Panc1 (cell line): ENCODE measurements around the gene UBC. TPM values are rescaled to one million over a fixed set of nuclear protein-coding genes. Genes with fewer than 3 reads are reported as not detected.

ENCODE experiments used
- ATAC-seq: fragments of 200-7000 bp; cut with Tn5 transposase; 2 replicates; pipeline ENCODE4 v1.9.1; 2020; ENCODE audit warnings: mild to moderate bottlenecking, moderate library complexity
- BruUV-seq: library from RNA; stranded (reverse); fragments of 400-500 nt; replicated peaks from 2 replicates; lab custom pipeline; 2021; lab: Mats Ljungman, UMichigan
- CTCF ChIA-PET: fragments of 300-600 bp; sonication (Branson Sonifier 250); formaldehyde crosslinking; loops from one replicate; lab custom pipeline; 2022; ENCODE audit warnings: antibody characterized with exemption; lab: Charles Lee
- POLR2A ChIA-PET: fragments of 300-600 bp; sonication (Branson Sonifier 250); formaldehyde crosslinking; loops from one replicate; lab custom pipeline; 2022; ENCODE audit warnings: antibody characterized with exemption; lab: Charles Lee
- DNase-seq: peaks from one replicate; pipeline ENCODE4 v3.0.0-alpha.2; 2010; ENCODE audit warnings: low read depth, low spot score
- H3K27ac ChIP-seq: 2 replicates; pipeline ENCODE4 v1.5.1; 2011; ENCODE audit warnings: mild to moderate bottlenecking, low read length, inconsistent platforms
- H3K27me3 ChIP-seq: fragments of 200-500 bp; sonication (Bioruptor generic); 2 replicates; pipeline ENCODE4 v1.6.0; 2014; ENCODE audit warnings: low read length, inconsistent platforms; ENCODE audit not compliant: control insufficient read depth, insufficient read depth
- H3K36me3 ChIP-seq: fragments of 200-500 bp; sonication (Bioruptor generic); 2 replicates; pipeline ENCODE4 v1.5.1; 2014; ENCODE audit warnings: inconsistent platforms, mild to moderate bottlenecking, low read length, moderate library complexity; ENCODE audit not compliant: control insufficient read depth, insufficient read depth
- H3K4me1 ChIP-seq: 2 replicates; pipeline ENCODE4 v1.5.1; 2011; ENCODE audit warnings: inconsistent platforms, mild to moderate bottlenecking, low read length, moderate library complexity; ENCODE audit not compliant: control insufficient read depth, insufficient read depth
- H3K4me3 ChIP-seq, 2 experiments: 2 replicates each; pipeline ENCODE4 v1.5.1; 2011 to 2012; ENCODE audit warnings: low read depth in 2 of 2, low read length in 2 of 2, mild to moderate bottlenecking in 2 of 2, inconsistent platforms in 1 of 2, moderate library complexity in 1 of 2
- H3K9me3 ChIP-seq: fragments of 200-500 bp; sonication (Bioruptor generic); 2 replicates; pipeline ENCODE4 v1.5.1; 2014; ENCODE audit warnings: low read depth, mild to moderate bottlenecking, inconsistent platforms, low read length, moderate library complexity; ENCODE audit not compliant: control insufficient read depth, insufficient read depth
- CTCF ChIP-seq: fragments of 450-650 bp; IDR thresholded peaks from 2 replicates; pipeline ENCODE4 v1.5.1; 2017; ENCODE audit warnings: mild to moderate bottlenecking
- POLR2AphosphoS5 ChIP-seq: IDR thresholded peaks from 2 replicates; pipeline ENCODE4 v1.6.1; 2012; ENCODE audit warnings: mild to moderate bottlenecking, low read depth, low read length, moderate library complexity
- REST ChIP-seq, 2 experiments: IDR thresholded peaks; 2 replicates each; pipeline ENCODE4 v1.6.1; 2011 to 2012; ENCODE audit warnings: low read depth in 2 of 2, control low read depth in 1 of 2, low read length in 1 of 2, mild to moderate bottlenecking in 1 of 2, moderate library complexity in 1 of 2; ENCODE audit not compliant: insufficient read depth in 1 of 2
- SIN3A ChIP-seq: IDR thresholded peaks from 2 replicates; pipeline ENCODE4 v1.6.1; 2012; ENCODE audit warnings: low read depth, mild to moderate bottlenecking, low read length, moderate library complexity, borderline replicate concordance; ENCODE audit not compliant: insufficient read depth
- TCF7L2 ChIP-seq: IDR thresholded peaks from 2 replicates; pipeline ENCODE4 v1.6.1; 2011; ENCODE audit warnings: mild to moderate bottlenecking, low read depth, low read length, inconsistent platforms
- in situ Hi-C: cut with HindIII; loops from 2 replicates; pipeline ENCODE4 v1.10.0; 2016; ENCODE audit warnings: low sequenced_read_pairs, low pct_unique_long_range_greater_than_20kb
- intact Hi-C: fragments of 100-400 bp; cut with micrococcal nuclease; formaldehyde crosslinking; loops from one replicate; pipeline ENCODE4 v1.10.0; 2022; ENCODE audit not compliant: unreplicated experiment
- total RNA-seq: library from RNA; stranded (reverse); gene quantifications from one replicate; pipeline ENCODE4 v1.2.1, GENCODE V29; 2021; ENCODE audit not compliant: unreplicated experiment

Gene UBC
- total RNA-seq, 1 experiment from 2014 or later = 1,725 TPM

- ChIA-PET CTCF (no interaction called here), POLR2A (no interaction called here)
- peaks cover 2% of the 10 kb centered on the region for H3K36me3 ChIP-seq
- no peak for TF ChIP-seq TCF7L2
- TF ChIP-seq REST (IDR thresholded peaks at IDR 0.05; ENCODE audit: insufficient read depth in 1 of 2, low read depth in 2 of 2, low read length in 1 of 2) = no peak
- no peak for TF ChIP-seq CTCF
- no peak for TF ChIP-seq SIN3A
- no peak for TF ChIP-seq POLR2AphosphoS5
- H3K4me3 ChIP-seq = no peak overlapping the region
- in situ Hi-C loops = no loop called here
- no peaks in the 10 kb centered on the region for H3K9me3 ChIP-seq
- no peak for ATAC-seq
- intact Hi-C loops = no loop called here
- no peak overlapping the region for H3K27ac ChIP-seq
- H3K27me3 ChIP-seq = no peaks in the 10 kb centered on the region
- H3K4me1 ChIP-seq = no peaks in the 10 kb centered on the region
- BruUV-seq = no TSS peak
- no peak for DNase-seq
Observed at GRCh38 chr12:124949066-124949465, 34.6 kb upstream of the UBC start.

GRCh38 chr12:124947561-124948398 is 33.3 kb upstream of the UBC start:
- ChIA-PET CTCF (interaction anchor here (0.6 kb wide), 1 partner anchor 48 kb away, joined by 3 read pairs; no protein-coding TSS in a partner anchor), POLR2A (no interaction called here)
- no peaks in the 10 kb centered on the region for H3K27me3 ChIP-seq
- DNase-seq = no peak
- ATAC-seq = no peak
- H3K36me3 ChIP-seq = peaks cover 2% of the 10 kb centered on the region
- in situ Hi-C loops = no loop called here
- H3K9me3 ChIP-seq = no peaks in the 10 kb centered on the region
- no peak overlapping the region for H3K27ac ChIP-seq
- H3K4me1 ChIP-seq = no peaks in the 10 kb centered on the region
- BruUV-seq = no TSS peak
- intact Hi-C loops = no loop called here
- TF ChIP-seq TCF7L2 (no peak), SIN3A (no peak), POLR2AphosphoS5 (no peak), REST (IDR thresholded peaks at IDR 0.05; ENCODE audit: insufficient read depth in 1 of 2, low read depth in 2 of 2, low read length in 1 of 2) (no peak), CTCF (no peak)
- no peak overlapping the region for H3K4me3 ChIP-seq
